ENCODE data around the gene OR7C2. TPM values are rescaled to one million over a fixed set of nuclear protein-coding genes. Genes with fewer than 3 reads are reported as not detected.

The OR7C2 gene
- total and polyA plus RNA-seq, 2 donors (not counting 1 experiment from before 2014, with no cell fraction given) = not detected

DNA sequence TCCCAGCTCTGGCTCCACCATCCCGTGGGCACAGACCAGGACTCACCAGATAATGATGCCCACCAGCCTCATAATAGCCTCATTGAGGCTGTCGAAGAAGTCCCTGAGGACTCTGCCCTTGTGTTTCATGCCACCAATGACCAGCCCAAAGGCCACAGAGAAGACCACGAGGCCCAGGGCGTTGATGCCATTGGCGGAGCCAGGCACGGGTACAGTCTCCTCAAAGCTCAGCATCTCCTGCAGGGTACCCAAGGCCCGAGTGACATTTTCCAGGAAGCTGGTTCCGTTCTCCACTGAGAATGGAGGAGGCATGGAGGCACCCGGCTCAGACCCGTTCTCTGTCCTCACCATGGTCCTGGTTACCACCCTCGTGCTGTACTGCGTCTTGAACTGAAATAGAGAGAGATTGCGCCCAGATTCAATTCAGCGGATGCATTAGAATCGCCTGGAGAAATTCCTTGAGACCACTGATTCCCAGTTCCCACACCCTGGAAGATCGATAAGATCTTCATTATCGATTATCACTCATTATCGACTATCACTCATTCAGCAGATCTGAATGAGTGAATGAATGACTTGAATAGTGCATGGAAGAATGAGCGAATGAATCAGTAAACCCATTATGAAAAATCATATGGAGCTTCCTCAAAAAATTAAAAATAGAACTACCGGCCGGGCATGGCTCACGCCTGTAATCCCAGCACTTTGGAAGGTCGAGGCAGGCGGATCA is 20.8 kb downstream of the OR7C2 start:
- Histone ChIP-seq H3K9ac (ENCODE audit: insufficient read depth, low read length) (no peak overlapping the region), H3K27me3 (ENCODE audit: control insufficient read depth, insufficient read depth, low read length) (no peaks in the 10 kb centered on the region), H3K36me3 (ENCODE audit: control insufficient read depth, insufficient read depth, low read length) (no peaks in the 10 kb centered on the region), H3K4me2 (ENCODE audit: extremely low read depth, insufficient read depth, low read length) (no peak overlapping the region), H3K79me2 (ENCODE audit: control insufficient read depth, insufficient read depth, low read length) (no peaks in the 10 kb centered on the region), H4K20me1 (ENCODE audit: control insufficient read depth, extremely low read depth, insufficient read depth, low read length) (no peaks in the 10 kb centered on the region), H2AFZ (ENCODE audit: low read length) (no peak overlapping the region), H3K9me3 (ENCODE audit: control insufficient read depth, insufficient read depth, low read depth, low read length) (no peaks in the 10 kb centered on the region), H3K4me3 (replicated peaks in 1 of 4; ENCODE audit: control extremely low read depth in 1 of 4, insufficient read depth in 1 of 4, low read depth in 3 of 4, low read length in 4 of 4) (no peak overlapping the region), H3K27ac (ENCODE audit: insufficient read depth, low read length) (no peak overlapping the region), H3K4me1 (ENCODE audit: control insufficient read depth, extremely low read depth, insufficient read depth, low read length) (no peaks in the 10 kb centered on the region)
- no peak for TF ChIP-seq EZH2 (IDR thresholded peaks at IDR 0.05; ENCODE audit: low read length, missing control alignments)
- TF ChIP-seq, protein P1, sequence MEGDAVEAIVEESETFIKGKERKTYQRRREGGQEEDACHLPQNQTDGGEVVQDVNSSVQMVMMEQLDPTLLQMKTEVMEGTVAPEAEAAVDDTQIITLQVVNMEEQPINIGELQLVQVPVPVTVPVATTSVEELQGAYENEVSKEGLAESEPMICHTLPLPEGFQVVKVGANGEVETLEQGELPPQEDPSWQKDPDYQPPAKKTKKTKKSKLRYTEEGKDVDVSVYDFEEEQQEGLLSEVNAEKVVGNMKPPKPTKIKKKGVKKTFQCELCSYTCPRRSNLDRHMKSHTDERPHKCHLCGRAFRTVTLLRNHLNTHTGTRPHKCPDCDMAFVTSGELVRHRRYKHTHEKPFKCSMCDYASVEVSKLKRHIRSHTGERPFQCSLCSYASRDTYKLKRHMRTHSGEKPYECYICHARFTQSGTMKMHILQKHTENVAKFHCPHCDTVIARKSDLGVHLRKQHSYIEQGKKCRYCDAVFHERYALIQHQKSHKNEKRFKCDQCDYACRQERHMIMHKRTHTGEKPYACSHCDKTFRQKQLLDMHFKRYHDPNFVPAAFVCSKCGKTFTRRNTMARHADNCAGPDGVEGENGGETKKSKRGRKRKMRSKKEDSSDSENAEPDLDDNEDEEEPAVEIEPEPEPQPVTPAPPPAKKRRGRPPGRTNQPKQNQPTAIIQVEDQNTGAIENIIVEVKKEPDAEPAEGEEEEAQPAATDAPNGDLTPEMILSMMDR (conservative IDR thresholded peaks at IDR 0.05 in 1 of 2, IDR thresholded peaks at IDR 0.05 in 1 of 2; ENCODE audit: low read depth in 1 of 2, low read length in 2 of 2) = no peak
- DNase-seq (ENCODE audit: low read depth in 2 of 2) = no peak

DNA sequence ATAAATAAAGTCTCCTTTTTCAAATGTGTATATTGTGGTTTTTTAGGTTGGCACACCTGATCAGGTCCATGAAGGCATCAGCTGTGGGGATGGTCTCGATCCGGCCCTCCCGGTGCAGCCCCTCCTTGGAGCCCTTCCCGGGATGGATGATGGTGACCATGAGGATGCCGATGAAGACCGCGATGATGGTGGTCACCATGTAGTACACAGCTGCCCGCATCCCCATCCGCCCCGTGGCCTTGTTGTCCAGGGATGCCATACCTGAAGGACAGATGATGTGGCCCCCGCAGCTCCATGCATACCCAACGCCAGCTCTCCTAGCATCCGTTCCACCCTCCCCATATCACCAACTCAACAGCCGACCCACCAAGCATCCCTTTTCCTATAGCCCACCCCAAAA is 27.0 kb downstream of the OR7C2 start:
- no peak overlapping the region for H3K27ac ChIP-seq (ENCODE audit: insufficient read depth, low read length)
- H3K4me3 ChIP-seq (replicated peaks in 1 of 4; ENCODE audit: control extremely low read depth in 1 of 4, insufficient read depth in 1 of 4, low read depth in 3 of 4, low read length in 4 of 4) = no peak overlapping the region
- H4K20me1 ChIP-seq (ENCODE audit: control insufficient read depth, extremely low read depth, insufficient read depth, low read length) = no peaks in the 10 kb centered on the region
- no peak for TF ChIP-seq EZH2 (IDR thresholded peaks at IDR 0.05; ENCODE audit: low read length, missing control alignments)
- TF ChIP-seq, protein P1 (conservative IDR thresholded peaks at IDR 0.05 in 1 of 2, IDR thresholded peaks at IDR 0.05 in 1 of 2; ENCODE audit: low read depth in 1 of 2, low read length in 2 of 2) = no peak
- no peaks in the 10 kb centered on the region for H3K27me3 ChIP-seq (ENCODE audit: control insufficient read depth, insufficient read depth, low read length)
- no peak for DNase-seq (ENCODE audit: low read depth in 2 of 2)
- H3K79me2 ChIP-seq (ENCODE audit: control insufficient read depth, insufficient read depth, low read length) = no peaks in the 10 kb centered on the region
- no peak overlapping the region for H3K9ac ChIP-seq (ENCODE audit: insufficient read depth, low read length)
- H2AFZ ChIP-seq (ENCODE audit: low read length) = no peak overlapping the region
- no peaks in the 10 kb centered on the region for H3K9me3 ChIP-seq (ENCODE audit: control insufficient read depth, insufficient read depth, low read depth, low read length)
- H3K4me1 ChIP-seq (ENCODE audit: control insufficient read depth, extremely low read depth, insufficient read depth, low read length) = no peaks in the 10 kb centered on the region
- no peak overlapping the region for H3K4me2 ChIP-seq (ENCODE audit: extremely low read depth, insufficient read depth, low read length)
- no peaks in the 10 kb centered on the region for H3K36me3 ChIP-seq (ENCODE audit: control insufficient read depth, insufficient read depth, low read length)

GRCh38 chr19:14971474-14971873 is 30.2 kb downstream of the OR7C2 start:
- H3K27ac ChIP-seq (ENCODE audit: insufficient read depth, low read length) = no peak overlapping the region
- no peak overlapping the region for H3K4me2 ChIP-seq (ENCODE audit: extremely low read depth, insufficient read depth, low read length)
- no peaks in the 10 kb centered on the region for H3K79me2 ChIP-seq (ENCODE audit: control insufficient read depth, insufficient read depth, low read length)
- H3K36me3 ChIP-seq (ENCODE audit: control insufficient read depth, insufficient read depth, low read length) = no peaks in the 10 kb centered on the region
- no peaks in the 10 kb centered on the region for H4K20me1 ChIP-seq (ENCODE audit: control insufficient read depth, extremely low read depth, insufficient read depth, low read length)
- no peaks in the 10 kb centered on the region for H3K4me1 ChIP-seq (ENCODE audit: control insufficient read depth, extremely low read depth, insufficient read depth, low read length)
- H2AFZ ChIP-seq (ENCODE audit: low read length) = no peak overlapping the region
- no peak for TF ChIP-seq EZH2 (IDR thresholded peaks at IDR 0.05; ENCODE audit: low read length, missing control alignments)
- no peak overlapping the region for H3K4me3 ChIP-seq (replicated peaks in 1 of 4; ENCODE audit: control extremely low read depth in 1 of 4, insufficient read depth in 1 of 4, low read depth in 3 of 4, low read length in 4 of 4)
- H3K9me3 ChIP-seq (ENCODE audit: control insufficient read depth, insufficient read depth, low read depth, low read length) = no peaks in the 10 kb centered on the region
- no peak overlapping the region for H3K9ac ChIP-seq (ENCODE audit: insufficient read depth, low read length)
- no peak for DNase-seq (ENCODE audit: low read depth in 2 of 2)
- no peaks in the 10 kb centered on the region for H3K27me3 ChIP-seq (ENCODE audit: control insufficient read depth, insufficient read depth, low read length)

All from fibroblast of lung (primary cell).